GM12873 (cell line): ENCODE data around the gene ZNF714.

Experiments used
- CTCF ChIP-seq: IDR thresholded peaks from 2 replicates; pipeline ENCODE4 v1.5.1; 2012; ENCODE audit warnings: low read depth, mild to moderate bottlenecking, moderate library complexity, low read length, control low read depth; ENCODE audit not compliant: insufficient read depth; ENCODE audit errors: missing control alignments

Gene ZNF714

GRCh38 chr19:21147540-21147939 is 65.5 kb downstream of the ZNF714 start:
- TF ChIP-seq CTCF = no peak

- no peak for TF ChIP-seq CTCF
These were observed 66.7 kb downstream of the ZNF714 start for GRCh38 chr19:21148681-21149080.

GRCh38 chr19:21149877-21150276 is 67.9 kb downstream of the ZNF714 start:
- no peak for TF ChIP-seq CTCF

- no peak for TF ChIP-seq CTCF
These were observed 69.5 kb downstream of the ZNF714 start for GRCh38 chr19:21151460-21151859.

- no peak for TF ChIP-seq CTCF
These were observed 76.6 kb downstream of the ZNF714 start for GRCh38 chr19:21158523-21159135.

GRCh38 chr19:21164541-21164940 is 82.5 kb downstream of the ZNF714 start:
- no peak for TF ChIP-seq CTCF

- no peak for TF ChIP-seq CTCF
These were observed 84.4 kb downstream of the ZNF714 start for GRCh38 chr19:21166436-21166835.
